Right ventricle myocardium inferior (tissue), 1 donor: ENCODE data around the gene CITED1. TPM values are rescaled to one million over a fixed set of nuclear protein-coding genes. Genes with fewer than 3 reads are reported as not detected.

ENCODE experiments used
- ATAC-seq: fragments of 200-7000 bp; cut with Tn5 transposase; one replicate; pipeline ENCODE4 v1.9.1; 2020; ENCODE audit warnings: mild to moderate bottlenecking, moderate library complexity
- DNase-seq: peaks from one replicate; pipeline ENCODE4 v3.0.0; 2021; ENCODE audit errors: missing footprints
- intact Hi-C: fragments of 100-400 bp; cut with DNase I; formaldehyde crosslinking; loops from one replicate; pipeline ENCODE4 v1.11.0; 2022
- total RNA-seq: library from RNA; stranded (reverse); fragmentation: NEBNext Ultra II Directional; extraction: Animal tissue kit (Norgen Biotek cat#: 25700); gene quantifications from one replicate; pipeline ENCODE4 v1.2.1, GENCODE V29; 2021
- donor health status: DM: no; HTN: yes; CAD: no; lungs with severe emphysema.

CITED1 gene
- total RNA-seq, 1 donor from 2014 or later = not detected

GRCh38 chrX:72312311-72312940 is 6.7 kb upstream of the CITED1 start:
- DNase-seq = no peak
- no peak for ATAC-seq
- intact Hi-C loops = no loop called here

- ATAC-seq (no peak), DNase-seq (no peak)
- intact Hi-C loops = loop anchor here (5.0 kb wide), 1 partner anchor 228 kb away; no protein-coding TSS in a partner anchor
These were observed 3.8 kb upstream of the CITED1 start for GRCh38 chrX:72309297-72310071.

- ATAC-seq = peak; percentile 81
- intact Hi-C loops = loop anchor here (5.0 kb wide), 1 partner anchor 229 kb away; no protein-coding TSS in a partner anchor
- no peak for DNase-seq
These were observed 3.0 kb upstream of the CITED1 start for GRCh38 chrX:72308566-72309296.

GRCh38 chrX:72308209-72308565 is 2.5 kb upstream of the CITED1 start:
- no peak for DNase-seq
- no peak for ATAC-seq
- intact Hi-C loops = loop anchor here (5.0 kb wide), 1 partner anchor 229 kb away; no protein-coding TSS in a partner anchor

GRCh38 chrX:72307646-72308051 is 1.9 kb upstream of the CITED1 start:
- intact Hi-C loops = loop anchor here (5.0 kb wide), 1 partner anchor 230 kb away; no protein-coding TSS in a partner anchor
- no peak for DNase-seq

GRCh38 chrX:72306851-72307645 is 1.3 kb upstream of the CITED1 start:
- DNase-seq (peak; percentile 75), ATAC-seq (peak; percentile 74)
- intact Hi-C loops = loop anchor here (5.0 kb wide), 1 partner anchor 230 kb away; no protein-coding TSS in a partner anchor

More at GRCh38 chrX:72307646-72308051, 1.9 kb upstream of the CITED1 start:
- ATAC-seq = no peak

- ATAC-seq (no peak), DNase-seq (no peak)
- intact Hi-C loops = loop anchor here (5.0 kb wide), 1 partner anchor 231 kb away; no protein-coding TSS in a partner anchor
These were observed 529 bp upstream of the CITED1 start for GRCh38 chrX:72306085-72306801.

GRCh38 chrX:72304877-72305276 is 837 bp downstream of the CITED1 start:
- ATAC-seq (no peak), DNase-seq (no peak)
- intact Hi-C loops = loop anchor here (5.0 kb wide), 1 partner anchor 232 kb away; no protein-coding TSS in a partner anchor

GRCh38 chrX:72301781-72302180 is 3.9 kb downstream of the CITED1 start:
- intact Hi-C loops = no loop called here
- DNase-seq = no peak
- no peak for ATAC-seq

- intact Hi-C loops = no loop called here
- ATAC-seq = no peak
- DNase-seq = no peak
These were observed 5.7 kb downstream of the CITED1 start for GRCh38 chrX:72299891-72300630.

- DNase-seq (no peak), ATAC-seq (no peak)
- intact Hi-C loops = no loop called here
These were observed 7.6 kb downstream of the CITED1 start for GRCh38 chrX:72297953-72298730.

- intact Hi-C loops = no loop called here
- no peak for DNase-seq
- ATAC-seq = no peak
These were observed 8.7 kb downstream of the CITED1 start for GRCh38 chrX:72296991-72297390.

- intact Hi-C loops = no loop called here
- ATAC-seq (no peak), DNase-seq (no peak)
These were observed 10.0 kb downstream of the CITED1 start for GRCh38 chrX:72295745-72296144.

GRCh38 chrX:72294497-72294896 is 11.2 kb downstream of the CITED1 start:
- intact Hi-C loops = no loop called here
- DNase-seq = no peak
- ATAC-seq = no peak

- intact Hi-C loops = no loop called here
- DNase-seq (no peak), ATAC-seq (no peak)
These were observed 23.4 kb downstream of the CITED1 start for GRCh38 chrX:72282302-72282701.

GRCh38 chrX:72280321-72280845 is 25.3 kb downstream of the CITED1 start:
- ATAC-seq = no peak
- intact Hi-C loops = no loop called here
- DNase-seq = no peak
